ENCODE results near the gene UQCRC2.
"Not testable (repeated sequence)": the region's sequence is repeated elsewhere in the genome, so short reads cannot be mapped to it uniquely, and the experiment has no call there.

UQCRC2 gene

DNA sequence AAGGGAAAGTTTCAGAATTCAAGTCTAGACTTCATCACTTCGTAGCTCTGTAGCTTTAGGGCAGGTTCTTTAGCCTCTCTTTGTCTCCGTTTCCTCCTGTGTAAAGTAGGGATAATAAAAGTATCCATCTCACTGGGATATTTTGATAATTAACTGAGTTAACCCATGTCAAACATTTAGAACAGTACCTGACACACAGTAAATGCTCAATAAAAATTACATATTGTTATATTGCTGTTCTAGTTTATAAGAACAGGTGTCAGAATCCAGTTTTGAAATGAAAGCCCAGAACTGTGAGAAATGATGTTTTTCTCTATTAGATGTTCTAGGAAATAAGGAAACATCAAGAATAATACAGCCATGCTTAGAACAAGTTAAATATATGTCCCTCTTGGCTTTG is 59.1 kb downstream of the UQCRC2 start:
- no peak for DNase-seq

DNA sequence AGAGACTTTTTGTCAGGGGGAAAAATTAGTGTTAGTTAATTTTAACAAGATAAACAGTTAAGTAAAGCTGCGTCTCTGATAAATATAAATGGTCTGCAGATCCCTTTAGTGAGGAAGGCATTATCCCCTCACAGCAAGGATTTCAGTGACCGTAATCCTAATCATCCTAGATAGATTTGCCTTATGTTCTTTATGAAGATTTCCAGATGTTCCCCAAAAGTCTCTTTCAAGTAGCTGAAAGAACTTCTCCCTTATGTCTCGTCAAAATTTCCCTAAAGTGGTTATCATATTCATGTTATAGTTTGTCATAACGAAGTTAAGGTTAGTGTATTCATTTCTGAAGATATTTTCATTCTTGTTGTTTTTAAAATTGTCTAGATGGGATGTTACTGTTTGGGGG is 60.3 kb downstream of the UQCRC2 start:
- DNase-seq, result no peak

DNA sequence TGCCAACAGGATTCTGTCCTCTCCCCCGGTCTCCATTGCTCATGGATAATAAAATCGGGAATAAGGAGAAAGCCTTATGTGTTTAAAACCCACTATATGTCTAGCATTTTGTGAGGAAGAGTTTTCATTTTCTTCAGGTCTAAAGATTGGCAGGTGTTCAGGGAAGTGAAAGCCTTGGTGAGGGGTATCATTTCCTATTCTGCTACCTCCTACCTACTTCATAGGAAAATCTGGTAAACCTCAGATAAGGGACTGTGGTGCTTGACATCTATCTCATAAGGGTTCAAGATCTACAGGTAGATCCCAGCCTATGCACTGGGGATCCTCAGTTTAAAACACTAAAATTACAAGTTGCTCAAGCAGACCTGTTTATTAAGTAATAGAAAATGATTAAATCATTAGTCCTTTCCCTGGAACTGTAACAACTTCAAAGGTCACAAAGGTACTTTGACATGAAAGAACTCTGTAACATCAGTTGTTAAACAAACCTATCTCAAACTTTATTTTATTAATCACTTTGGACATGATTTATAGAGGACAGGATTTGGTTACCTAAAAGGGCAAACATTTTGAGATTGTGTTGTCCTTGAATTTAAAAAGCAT is 61.2 kb downstream of the UQCRC2 start:
- DNase-seq, result no peak

DNA sequence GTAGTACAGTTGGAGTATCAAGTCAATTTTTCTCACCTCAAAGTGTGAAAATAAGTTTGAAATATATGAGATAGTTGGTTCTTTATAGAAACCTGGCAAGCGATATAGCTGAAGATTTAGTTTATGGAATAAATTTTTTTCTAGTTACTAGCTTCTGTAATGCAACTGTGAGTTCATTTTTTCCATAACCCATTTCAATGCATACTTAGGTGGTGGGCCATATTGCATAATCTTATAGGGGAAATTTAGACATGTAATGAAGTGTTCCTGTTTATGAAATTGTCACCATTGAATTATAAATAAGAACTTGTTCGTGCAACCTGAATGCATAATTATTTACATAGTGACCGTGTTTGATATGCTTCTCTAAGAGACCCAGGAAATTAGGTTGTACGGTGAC is 63.8 kb downstream of the UQCRC2 start:
- DNase-seq, result no peak

DNA sequence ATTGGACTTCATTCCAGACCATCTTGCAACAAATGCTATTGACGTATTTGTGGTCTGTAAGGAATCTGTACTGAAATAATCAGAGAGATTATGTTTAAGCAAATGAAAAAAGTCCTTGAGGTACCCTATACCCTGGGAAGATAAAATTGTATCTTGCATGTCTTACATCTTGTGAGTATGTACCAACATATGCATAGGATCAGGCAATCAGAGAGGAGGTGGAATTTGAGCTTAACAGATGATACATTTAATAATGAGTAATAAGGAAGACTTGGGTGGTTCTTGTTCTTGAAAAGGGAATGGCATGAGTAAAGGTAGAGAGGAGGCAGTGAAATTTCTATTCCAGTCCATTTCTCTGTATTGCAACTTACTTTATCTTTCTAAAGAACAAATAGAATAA is 65.4 kb downstream of the UQCRC2 start:
- DNase-seq, result no peak

DNA sequence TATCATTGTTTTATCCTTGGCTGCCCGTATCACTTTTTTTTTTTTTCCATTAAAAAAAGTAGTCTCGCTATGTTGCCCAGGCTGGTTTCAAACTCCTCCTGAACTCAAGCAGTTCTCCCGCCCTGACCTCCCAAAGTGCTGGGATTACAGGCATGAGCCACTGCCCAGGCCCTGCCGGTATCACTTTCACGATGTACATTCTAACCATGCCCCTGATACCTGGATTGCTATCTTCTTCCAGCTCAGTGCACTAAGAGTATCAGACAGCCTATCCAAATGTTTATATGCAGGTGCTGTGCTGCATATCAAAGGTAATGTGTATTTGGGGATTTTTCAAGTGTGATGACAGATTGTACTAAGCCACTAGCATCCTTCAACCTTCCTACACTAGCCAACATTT is 69.0 kb downstream of the UQCRC2 start:
- DNase-seq, result no peak

DNA sequence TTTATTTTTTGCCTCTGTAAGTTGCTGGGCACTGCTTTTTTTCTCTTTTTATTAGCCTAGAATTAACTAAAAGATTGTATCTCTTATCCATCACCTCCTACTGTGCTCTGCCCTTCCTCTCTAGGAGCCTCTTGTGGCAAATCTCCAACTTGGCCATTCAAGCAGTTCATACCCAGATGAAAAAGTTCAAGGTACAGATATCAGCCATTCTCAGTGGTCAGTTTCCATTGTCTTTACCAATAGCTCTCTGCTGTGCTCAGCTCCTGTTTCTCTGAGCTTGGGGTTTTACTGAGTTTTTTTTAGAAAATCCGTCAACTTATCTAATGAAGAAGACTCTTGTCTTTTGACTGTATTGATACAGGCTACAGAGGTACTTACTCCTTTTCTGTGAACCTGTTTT is 70.3 kb downstream of the UQCRC2 start:
- DNase-seq, result no peak

DNA sequence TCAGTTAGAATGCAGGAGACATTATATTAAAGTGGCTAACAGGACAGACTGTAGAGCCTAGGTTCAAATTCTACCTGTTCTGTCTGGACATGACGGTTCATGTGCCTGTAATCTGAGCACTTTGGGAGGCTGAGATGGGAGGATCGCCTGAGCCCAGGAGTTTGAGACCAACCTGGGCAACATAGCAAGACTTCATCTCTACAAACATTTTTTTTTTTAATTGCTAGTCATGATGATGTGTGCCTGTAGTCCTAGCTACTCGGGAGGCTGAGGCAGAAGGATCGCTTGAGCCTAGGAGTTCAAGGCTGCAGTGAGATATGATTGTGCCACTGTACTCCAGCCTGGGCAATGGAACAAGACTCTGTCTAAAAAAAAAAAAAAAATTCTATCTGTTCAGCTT is 71.6 kb downstream of the UQCRC2 start:
- DNase-seq, result not testable (repeated sequence)

DNA sequence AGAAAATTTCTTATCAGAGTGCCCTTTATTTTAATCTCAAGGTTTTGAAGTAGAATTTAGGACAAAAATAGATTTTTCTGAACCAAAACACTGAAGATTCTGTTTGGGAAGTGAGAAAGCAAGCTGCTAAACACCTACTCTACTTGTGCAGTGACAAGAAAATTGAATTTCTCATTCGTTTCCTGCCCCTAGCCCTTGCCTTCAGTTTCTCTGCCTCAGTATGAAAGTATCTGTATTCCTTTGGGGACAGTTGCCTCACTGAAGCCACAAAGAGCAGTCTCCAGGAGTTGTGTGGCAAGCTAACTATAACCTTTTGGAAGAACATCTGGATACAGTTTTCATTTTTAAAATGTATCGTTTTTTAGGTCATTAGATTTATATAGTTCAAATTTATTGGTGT is 74.5 kb downstream of the UQCRC2 start:
- no peak for DNase-seq

DNA sequence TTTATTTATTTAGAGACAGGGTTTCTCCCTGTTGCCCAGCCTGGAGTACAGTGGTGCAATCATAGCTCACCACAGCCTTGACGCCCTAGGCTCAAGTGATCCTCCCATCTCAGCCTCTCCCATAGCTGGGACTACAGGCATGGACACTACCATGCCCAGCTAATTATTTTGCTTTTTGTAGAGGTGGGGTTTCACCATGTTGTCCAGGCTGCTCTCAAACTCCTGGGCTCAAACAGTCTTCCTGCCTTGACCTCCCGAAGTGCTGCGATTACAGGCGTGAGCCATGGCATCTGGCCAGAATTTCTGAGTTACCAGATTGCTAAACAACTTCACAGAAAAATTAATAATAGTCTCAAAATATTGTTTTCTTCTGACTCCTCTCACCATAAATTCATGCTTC is 76.5 kb downstream of the UQCRC2 start:
- DNase-seq, result no peak

DNA sequence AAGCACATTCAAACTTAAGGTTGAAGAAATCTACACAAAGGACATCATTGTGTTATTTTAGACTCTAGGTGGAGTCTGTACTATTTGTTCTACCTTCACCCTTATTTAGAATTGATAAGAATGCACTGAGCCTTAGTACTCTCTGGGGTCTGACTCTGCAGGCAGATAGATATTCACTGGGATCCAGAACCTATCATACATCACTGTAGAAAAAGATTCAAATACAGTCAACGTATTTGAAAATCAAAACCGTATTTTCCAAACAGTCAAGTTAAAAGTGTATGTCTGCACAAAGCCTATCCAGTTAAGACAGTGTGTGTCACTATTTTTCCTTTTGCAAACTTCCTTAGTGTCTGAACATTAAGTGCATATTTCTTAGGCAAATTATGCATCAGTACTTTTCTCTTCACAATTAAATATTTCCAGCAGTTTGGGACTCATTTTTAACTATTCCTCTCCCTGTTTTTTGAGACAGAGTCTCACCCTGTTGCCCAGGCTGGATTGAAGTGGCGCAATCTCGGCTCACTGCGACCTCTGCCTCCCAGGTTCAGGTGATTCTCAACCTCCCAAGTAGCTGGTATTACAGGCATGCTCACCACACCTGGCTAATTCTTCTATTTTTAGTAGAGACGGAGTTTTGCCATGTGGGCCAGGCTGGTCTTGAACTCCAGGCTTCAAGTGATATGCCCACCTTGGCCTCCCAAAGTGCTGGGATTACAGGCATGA is 77.1 kb downstream of the UQCRC2 start:
- no peak for DNase-seq

DNA sequence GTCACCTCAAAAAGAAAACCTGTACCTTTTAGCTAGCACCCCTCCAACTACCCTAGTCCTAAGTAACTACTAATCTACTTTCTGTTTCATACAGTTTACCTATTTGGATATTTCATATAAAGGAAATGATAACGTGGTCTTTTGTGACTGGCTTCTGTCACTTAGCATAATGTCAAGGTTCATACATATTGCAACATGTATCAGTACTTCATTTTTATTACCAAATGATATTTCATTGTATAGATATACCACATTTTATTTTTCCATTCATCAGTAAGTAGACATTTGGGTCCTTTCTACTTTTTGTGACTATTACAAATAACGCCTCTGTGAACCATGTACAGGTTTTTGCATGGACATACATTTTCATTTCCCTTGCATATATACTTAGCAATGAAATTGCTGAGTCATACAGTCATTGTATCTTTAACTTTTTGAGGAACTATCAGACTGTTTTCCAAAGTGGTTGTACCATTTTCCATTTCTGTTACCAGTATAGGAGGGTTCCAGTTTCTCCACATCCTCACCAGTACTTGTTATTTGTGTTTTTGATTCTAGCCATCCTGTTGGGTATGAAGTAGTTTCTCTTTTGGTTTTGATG is 78.4 kb downstream of the UQCRC2 start:
- DNase-seq, result no peak
